ENCODE data around the gene KCNAB2. TPM values are rescaled to one million over a fixed set of nuclear protein-coding genes. Genes with fewer than 3 reads are reported as not detected.

Gene KCNAB2
- total and polyA plus RNA-seq, 2 experiments from 2014 or later = 3.1 to 3.5 TPM

- DNase-seq (ENCODE audit: low spot score) = no peak
- H4K20me1 ChIP-seq (ENCODE audit: insufficient read depth, poor library complexity, severe bottlenecking) = no peaks in the 10 kb centered on the region
- H3K4me3 ChIP-seq = no peak overlapping the region
- 82% methylated on average over 7 of the region's 7 CpGs for WGBS (ENCODE audit: low lambda C conversion rate, missing lambda C conversion rate)
- H3K27me3 ChIP-seq = peaks cover 3% of the 10 kb centered on the region
- no peaks in the 10 kb centered on the region for H3K4me1 ChIP-seq (ENCODE audit: insufficient read depth)
- no peaks in the 10 kb centered on the region for H3K36me3 ChIP-seq (replicated peaks; ENCODE audit: insufficient read depth, low read depth)
- H3K9me2 ChIP-seq (replicated peaks; ENCODE audit: insufficient read depth) = no peaks in the 10 kb centered on the region
- H3K4me2 ChIP-seq = no peak overlapping the region
- H3K9me3 ChIP-seq (ENCODE audit: low read depth) = no peaks in the 10 kb centered on the region
- TF ChIP-seq, protein P1, sequence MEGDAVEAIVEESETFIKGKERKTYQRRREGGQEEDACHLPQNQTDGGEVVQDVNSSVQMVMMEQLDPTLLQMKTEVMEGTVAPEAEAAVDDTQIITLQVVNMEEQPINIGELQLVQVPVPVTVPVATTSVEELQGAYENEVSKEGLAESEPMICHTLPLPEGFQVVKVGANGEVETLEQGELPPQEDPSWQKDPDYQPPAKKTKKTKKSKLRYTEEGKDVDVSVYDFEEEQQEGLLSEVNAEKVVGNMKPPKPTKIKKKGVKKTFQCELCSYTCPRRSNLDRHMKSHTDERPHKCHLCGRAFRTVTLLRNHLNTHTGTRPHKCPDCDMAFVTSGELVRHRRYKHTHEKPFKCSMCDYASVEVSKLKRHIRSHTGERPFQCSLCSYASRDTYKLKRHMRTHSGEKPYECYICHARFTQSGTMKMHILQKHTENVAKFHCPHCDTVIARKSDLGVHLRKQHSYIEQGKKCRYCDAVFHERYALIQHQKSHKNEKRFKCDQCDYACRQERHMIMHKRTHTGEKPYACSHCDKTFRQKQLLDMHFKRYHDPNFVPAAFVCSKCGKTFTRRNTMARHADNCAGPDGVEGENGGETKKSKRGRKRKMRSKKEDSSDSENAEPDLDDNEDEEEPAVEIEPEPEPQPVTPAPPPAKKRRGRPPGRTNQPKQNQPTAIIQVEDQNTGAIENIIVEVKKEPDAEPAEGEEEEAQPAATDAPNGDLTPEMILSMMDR (IDR thresholded peaks at IDR 0.05; ENCODE audit: poor library complexity) = no peak
- TF ChIP-seq EZH2phosphoT487 (IDR thresholded peaks at IDR 0.05; ENCODE audit: low read depth, severe bottlenecking, unreplicated experiment) (no peak), EZH2 (IDR thresholded peaks at IDR 0.05; ENCODE audit: borderline replicate concordance) (no peak)
- H3K79me2 ChIP-seq = no peaks in the 10 kb centered on the region
- H3K27ac ChIP-seq = no peak overlapping the region
- no peak overlapping the region for H2AFZ ChIP-seq
Measured at GRCh38 chr1:6105763-6106162, 60.1 kb downstream of the KCNAB2 start.

DNA sequence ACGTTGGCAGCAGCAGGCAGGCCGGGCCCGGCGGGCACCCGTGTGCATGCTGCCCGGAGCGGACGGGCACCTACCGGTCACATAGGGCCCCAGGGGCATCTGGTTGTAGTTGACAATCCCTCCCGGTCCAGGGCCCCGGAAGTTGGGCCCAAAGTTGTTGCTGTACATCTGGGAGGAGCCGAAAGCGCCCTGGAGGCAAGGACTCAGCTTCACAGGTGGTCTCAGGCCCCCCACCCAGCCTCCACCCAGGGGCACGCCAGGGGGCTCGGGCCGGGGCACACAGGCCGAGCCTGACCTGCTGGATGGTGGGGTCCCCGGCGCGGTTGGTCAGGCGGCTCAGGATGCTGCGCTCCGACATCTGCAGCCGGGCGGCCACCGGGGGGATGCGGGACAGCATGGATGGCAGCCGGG is 60.6 kb downstream of the KCNAB2 start:
- Histone ChIP-seq H3K4me2 (no peak overlapping the region), H3K4me3 (no peak overlapping the region), H3K79me2 (no peaks in the 10 kb centered on the region), H3K27me3 (peaks cover 3% of the 10 kb centered on the region), H4K20me1 (ENCODE audit: insufficient read depth, poor library complexity, severe bottlenecking) (no peaks in the 10 kb centered on the region), H3K9me3 (ENCODE audit: low read depth) (no peaks in the 10 kb centered on the region), H2AFZ (no peak overlapping the region), H3K36me3 (replicated peaks; ENCODE audit: insufficient read depth, low read depth) (no peaks in the 10 kb centered on the region), H3K27ac (no peak overlapping the region), H3K4me1 (ENCODE audit: insufficient read depth) (no peaks in the 10 kb centered on the region), H3K9me2 (replicated peaks; ENCODE audit: insufficient read depth) (no peaks in the 10 kb centered on the region)
- DNase-seq (ENCODE audit: low spot score) = no peak
- TF ChIP-seq, protein P1 (IDR thresholded peaks at IDR 0.05; ENCODE audit: poor library complexity) = no peak
- TF ChIP-seq EZH2 (IDR thresholded peaks at IDR 0.05; ENCODE audit: borderline replicate concordance) (no peak), EZH2phosphoT487 (IDR thresholded peaks at IDR 0.05; ENCODE audit: low read depth, severe bottlenecking, unreplicated experiment) (no peak)
- 96% methylated on average over 22 of the region's 28 CpGs for WGBS (ENCODE audit: low lambda C conversion rate, missing lambda C conversion rate)

GRCh38 chr1:6106977-6107376 is 61.3 kb downstream of the KCNAB2 start:
- TF ChIP-seq, protein P1 (IDR thresholded peaks at IDR 0.05; ENCODE audit: poor library complexity) = no peak
- TF ChIP-seq EZH2 (IDR thresholded peaks at IDR 0.05; ENCODE audit: borderline replicate concordance) (no peak), EZH2phosphoT487 (IDR thresholded peaks at IDR 0.05; ENCODE audit: low read depth, severe bottlenecking, unreplicated experiment) (no peak)
- no peaks in the 10 kb centered on the region for H3K79me2 ChIP-seq
- WGBS (ENCODE audit: low lambda C conversion rate, missing lambda C conversion rate) = 92% methylated on average over 5 of the region's 6 CpGs
- H4K20me1 ChIP-seq (ENCODE audit: insufficient read depth, poor library complexity, severe bottlenecking) = no peaks in the 10 kb centered on the region
- peaks cover 3% of the 10 kb centered on the region for H3K27me3 ChIP-seq
- no peak overlapping the region for H3K4me3 ChIP-seq
- H3K27ac ChIP-seq = no peak overlapping the region
- H3K9me3 ChIP-seq (ENCODE audit: low read depth) = no peaks in the 10 kb centered on the region
- no peaks in the 10 kb centered on the region for H3K4me1 ChIP-seq (ENCODE audit: insufficient read depth)
- no peak for DNase-seq (ENCODE audit: low spot score)
- H2AFZ ChIP-seq = no peak overlapping the region
- no peaks in the 10 kb centered on the region for H3K9me2 ChIP-seq (replicated peaks; ENCODE audit: insufficient read depth)
- no peak overlapping the region for H3K4me2 ChIP-seq
- no peaks in the 10 kb centered on the region for H3K36me3 ChIP-seq (replicated peaks; ENCODE audit: insufficient read depth, low read depth)

Data from hepatocyte (in vitro differentiated cells).